ENCODE results near the gene GPC6.

The GPC6 gene

GRCh38 chr13:94333131-94333820 is 1106.7 kb downstream of the GPC6 start:
- ChIA-PET CTCF (no interaction called here), POLR2A (no interaction called here)
- H3K36me3 ChIP-seq (ENCODE audit: control insufficient read depth in 2 of 2, insufficient read depth in 1 of 2, low read length in 2 of 2): no peaks in the 10 kb centered on the region
- no peak overlapping the region for H3K27ac ChIP-seq (ENCODE audit: extremely low read depth, low read depth, low read length)
- H3K4me1 ChIP-seq (ENCODE audit: control insufficient read depth, insufficient read depth, low read length): no peaks in the 10 kb centered on the region
- no peak overlapping the region for H3K4me3 ChIP-seq (ENCODE audit: low read depth, low read length)
- TF ChIP-seq ATF2 (tag by site-specific recombination; IDR thresholded peaks at IDR 0.05; ENCODE audit: low read depth) (no peak), ZNF155 (tag by site-specific recombination; IDR thresholded peaks at IDR 0.05) (no peak), ZNF362 (tag by site-specific recombination; IDR thresholded peaks at IDR 0.05) (no peak), ZNF658 (tag by site-specific recombination; IDR thresholded peaks at IDR 0.05) (no peak), CTCF (tag by site-specific recombination; IDR thresholded peaks at IDR 0.05) (no peak)
- H3K9me3 ChIP-seq (ENCODE audit: control insufficient read depth, insufficient read depth, low read depth, low read length): no peaks in the 10 kb centered on the region

GRCh38 chr13:94335761-94336526 is 1109.3 kb downstream of the GPC6 start:
- no peak overlapping the region for H3K27ac ChIP-seq (ENCODE audit: extremely low read depth, low read depth, low read length)
- H3K4me3 ChIP-seq (ENCODE audit: low read depth, low read length): no peak overlapping the region
- ChIA-PET CTCF (no interaction called here), POLR2A (no interaction called here)
- no peaks in the 10 kb centered on the region for H3K36me3 ChIP-seq (ENCODE audit: control insufficient read depth in 2 of 2, insufficient read depth in 1 of 2, low read length in 2 of 2)
- TF ChIP-seq ZNF785 (tag by site-specific recombination; IDR thresholded peaks at IDR 0.05): no peak
- no peak for TF ChIP-seq ZNF692 (tag by site-specific recombination; IDR thresholded peaks at IDR 0.05)
- no peak for TF ChIP-seq SP7 (tag by site-specific recombination; IDR thresholded peaks at IDR 0.05)
- TF ChIP-seq GLI2 (tag by site-specific recombination; IDR thresholded peaks at IDR 0.05; ENCODE audit: borderline replicate concordance, low read depth): no peak
- TF ChIP-seq ZNF596 (tag by site-specific recombination; IDR thresholded peaks at IDR 0.05): no peak
- no peak for TF ChIP-seq SP2 (tag by site-specific recombination; IDR thresholded peaks at IDR 0.05)
- TF ChIP-seq ZNF16 (tag by site-specific recombination; IDR thresholded peaks at IDR 0.05; ENCODE audit: low read depth): no peak
- TF ChIP-seq ZBTB21 (tag by site-specific recombination; IDR thresholded peaks at IDR 0.05): no peak
- no peak for TF ChIP-seq ZNF639 (tag by site-specific recombination; IDR thresholded peaks at IDR 0.05)
- TF ChIP-seq ZNF561 (tag by site-specific recombination; IDR thresholded peaks at IDR 0.05; ENCODE audit: borderline replicate concordance): no peak
- no peaks in the 10 kb centered on the region for H3K4me1 ChIP-seq (ENCODE audit: control insufficient read depth, insufficient read depth, low read length)
- no peaks in the 10 kb centered on the region for H3K9me3 ChIP-seq (ENCODE audit: control insufficient read depth, insufficient read depth, low read depth, low read length)
